Adrenal gland (tissue), 5 donors: ENCODE results near the gene TCTN1.
"Not testable (repeated sequence)": the region's sequence is repeated elsewhere in the genome, so short reads cannot be mapped to it uniquely, and the experiment has no call there.

Experiments used
- POLR2A ChIP-seq, 2 donors: fragments of 450-650 bp; IDR thresholded peaks; one replicate each; pipeline ENCODE4 v1.6.1; 2017; ENCODE audit warnings: antibody characterized with exemption in 2 of 2, mild to moderate bottlenecking in 2 of 2, moderate library complexity in 1 of 2
- TF ChIP-seq, protein P1 (sequence below), 6 experiments: fragments of 450-650 bp in 4 of 6; fragments of 200-600 bp in 2 of 6; sonication (generic) in 1 of 6; IDR thresholded peaks; 1 replicate in 5 of 6; 2 replicates in 1 of 6; pipeline versions ENCODE4 v1.5.1 to v1.8.0; 2016 to 2021; ENCODE audit warnings: antibody characterized with exemption in 6 of 6, mild to moderate bottlenecking in 2 of 6, moderate library complexity in 1 of 6
- donor health status: DM: no; HTN: no; CAD: no.

DNA sequence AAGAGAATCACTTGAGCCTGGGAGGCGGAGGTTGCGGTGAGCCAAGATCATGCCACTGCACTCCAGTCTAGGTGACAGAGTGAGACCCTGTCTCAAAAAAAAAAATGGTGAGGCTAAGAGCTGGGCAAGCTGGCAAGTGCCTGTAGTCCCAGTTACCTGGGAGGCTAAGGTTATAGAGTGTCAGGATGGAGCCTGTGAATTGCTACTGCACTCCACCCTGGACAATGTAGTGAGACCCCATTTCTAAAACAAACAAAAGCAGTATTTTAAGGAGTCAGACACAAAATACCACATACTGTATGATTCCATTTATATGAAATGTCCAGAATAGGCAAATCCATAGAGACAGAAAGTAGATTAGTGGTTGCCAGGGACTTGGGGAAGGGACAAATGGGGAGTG, 26.8 kb upstream of the TCTN1 start:
- TF ChIP-seq, protein P1, sequence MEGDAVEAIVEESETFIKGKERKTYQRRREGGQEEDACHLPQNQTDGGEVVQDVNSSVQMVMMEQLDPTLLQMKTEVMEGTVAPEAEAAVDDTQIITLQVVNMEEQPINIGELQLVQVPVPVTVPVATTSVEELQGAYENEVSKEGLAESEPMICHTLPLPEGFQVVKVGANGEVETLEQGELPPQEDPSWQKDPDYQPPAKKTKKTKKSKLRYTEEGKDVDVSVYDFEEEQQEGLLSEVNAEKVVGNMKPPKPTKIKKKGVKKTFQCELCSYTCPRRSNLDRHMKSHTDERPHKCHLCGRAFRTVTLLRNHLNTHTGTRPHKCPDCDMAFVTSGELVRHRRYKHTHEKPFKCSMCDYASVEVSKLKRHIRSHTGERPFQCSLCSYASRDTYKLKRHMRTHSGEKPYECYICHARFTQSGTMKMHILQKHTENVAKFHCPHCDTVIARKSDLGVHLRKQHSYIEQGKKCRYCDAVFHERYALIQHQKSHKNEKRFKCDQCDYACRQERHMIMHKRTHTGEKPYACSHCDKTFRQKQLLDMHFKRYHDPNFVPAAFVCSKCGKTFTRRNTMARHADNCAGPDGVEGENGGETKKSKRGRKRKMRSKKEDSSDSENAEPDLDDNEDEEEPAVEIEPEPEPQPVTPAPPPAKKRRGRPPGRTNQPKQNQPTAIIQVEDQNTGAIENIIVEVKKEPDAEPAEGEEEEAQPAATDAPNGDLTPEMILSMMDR (IDR thresholded peaks at IDR 0.05) = not testable (repeated sequence)
- TF ChIP-seq POLR2A (IDR thresholded peaks at IDR 0.05) = not testable (repeated sequence)
